H1 (cell line): Measurements from ENCODE around the gene CROCC2. TPM values are rescaled to one million over a fixed set of nuclear protein-coding genes. Genes with fewer than 3 reads are reported as not detected.

Experiments used
- ASH2L ChIP-seq: fragments of 200-600, 300-600 bp; sonication (generic); IDR thresholded peaks from one replicate; pipeline ENCODE4 v1.7.1; 2017; ENCODE audit warnings: low read length
- ATF3 ChIP-seq: IDR thresholded peaks from 2 replicates; pipeline ENCODE4 v1.6.1; 2011; ENCODE audit warnings: low read depth, mild to moderate bottlenecking, low read length; ENCODE audit not compliant: insufficient read depth
- BACH1 ChIP-seq: IDR thresholded peaks from 2 replicates; pipeline ENCODE4 v1.6.1; 2012; ENCODE audit warnings: low read length, improper control_type of control experiment
- CBX8 ChIP-seq: fragments of 300-800, 300-1000 bp; sonication (generic); IDR thresholded peaks from 2 replicates; pipeline ENCODE4 v1.7.1; 2016; ENCODE audit warnings: low read depth, low read length, borderline replicate concordance
- CEBPB ChIP-seq: IDR thresholded peaks from 2 replicates; pipeline ENCODE4 v1.6.1; 2012; ENCODE audit warnings: low read depth, low read length
- CREB1 ChIP-seq: IDR thresholded peaks from 2 replicates; pipeline ENCODE4 v1.6.1; 2012; ENCODE audit warnings: inconsistent platforms
- CTCF ChIP-seq, 3 experiments: IDR thresholded peaks; 1 replicate in 2 of 3; 2 replicates in 1 of 3; pipeline versions ENCODE4 v1.5.1 to v1.6.1; 2011; ENCODE audit warnings: low read length in 3 of 3, mild to moderate bottlenecking in 3 of 3, inconsistent platforms in 2 of 3, low read depth in 1 of 3, moderate library complexity in 1 of 3; ENCODE audit not compliant: insufficient read depth in 1 of 3; ENCODE audit errors: control extremely low read depth in 1 of 3
- EZH2 ChIP-seq: fragments of 200-600 bp; sonication (generic); IDR thresholded peaks from 2 replicates; pipeline ENCODE4 v1.7.1; 2012; ENCODE audit warnings: low read depth, mild to moderate bottlenecking, moderate library complexity, low read length, inconsistent platforms; ENCODE audit not compliant: severe bottlenecking
- KDM4A ChIP-seq: IDR thresholded peaks from one replicate; pipeline ENCODE4 v1.7.1; 2012; ENCODE audit warnings: low read depth, mild to moderate bottlenecking, moderate library complexity, low read length, inconsistent platforms; ENCODE audit not compliant: severe bottlenecking
- PHF8 ChIP-seq: fragments of 200-600 bp; sonication (generic); conservative IDR thresholded peaks from 2 replicates; pipeline ENCODE4 v1.7.1; 2012; ENCODE audit warnings: low read depth, mild to moderate bottlenecking, inconsistent platforms, low read length, moderate library complexity
- POLR2A ChIP-seq, 2 experiments: IDR thresholded peaks; 1 replicate in 1 of 2; 2 replicates in 1 of 2; pipeline ENCODE4 v1.6.1; 2011; ENCODE audit warnings: low read depth in 2 of 2, low read length in 2 of 2, mild to moderate bottlenecking in 2 of 2; ENCODE audit errors: control extremely low read depth in 1 of 2
- RBBP5 ChIP-seq: IDR thresholded peaks from 2 replicates; pipeline ENCODE4 v1.7.1; 2012; ENCODE audit warnings: low read depth, mild to moderate bottlenecking, inconsistent platforms, low read length, moderate library complexity, borderline replicate concordance
- RFX5 ChIP-seq: IDR thresholded peaks from 2 replicates; pipeline ENCODE4 v1.6.1; 2011; ENCODE audit warnings: low read depth, low read length, improper control_type of control experiment, borderline replicate concordance
- SIN3A ChIP-seq, 2 experiments: IDR thresholded peaks in 1 of 2; conservative IDR thresholded peaks in 1 of 2; 2 replicates each; pipeline ENCODE4 v1.6.1; 2011 to 2012; ENCODE audit warnings: low read length in 2 of 2, improper control_type of control experiment in 1 of 2, low read depth in 1 of 2, mild to moderate bottlenecking in 1 of 2
- SIRT6 ChIP-seq: IDR thresholded peaks from one replicate; pipeline ENCODE4 v1.7.1; 2012; ENCODE audit warnings: low read length, inconsistent platforms
- TEAD4 ChIP-seq: IDR thresholded peaks from 2 replicates; pipeline ENCODE4 v1.6.1; 2012; ENCODE audit warnings: low read depth, low read length, inconsistent platforms, mixed read lengths
- USF2 ChIP-seq: IDR thresholded peaks from 2 replicates; pipeline ENCODE4 v1.6.1; 2011; ENCODE audit warnings: low read length, improper control_type of control experiment
- YY1 ChIP-seq: IDR thresholded peaks from 2 replicates; pipeline ENCODE4 v1.6.1; 2011; ENCODE audit warnings: low read depth, mild to moderate bottlenecking, low read length
- polyA plus RNA-seq, 7 experiments: library from polyadenylated mRNA; depleted of rRNA in 3 of 7; stranded (reverse) in 5 of 7; unstranded in 2 of 7; fragments of >200 nt in 5 of 7; fragments of 200-250 nt in 2 of 7; gene quantifications; 1 replicate in 5 of 7; 2 replicates in 1 of 7; 4 replicates in 1 of 7; pipeline versions ENCODE4 v1.2.1 to v1.2.3, GENCODE V29; 2011 to 2013; ENCODE audit warnings: missing spikeins in 2 of 7, mixed read lengths in 2 of 7
- total RNA-seq: library from RNA; stranded (reverse); fragmentation: NEBNext Ultra II Directional; extraction: Animal tissue kit (Norgen Biotek cat#: 25700); gene quantifications from 2 replicates; pipeline ENCODE4 v1.2.1, GENCODE V29; 2021
- TF ChIP-seq, protein P1 (sequence below): IDR thresholded peaks from 2 replicates; pipeline ENCODE4 v1.6.1; 2012; ENCODE audit warnings: inconsistent platforms

CROCC2 gene
- total and polyA plus RNA-seq, 2 of the 8 experiments (the other 6 are each of a cell fraction or from before 2014, with no cell fraction given): not detected

- TF ChIP-seq TEAD4 (no peak), CEBPB (no peak), BACH1 (no peak), CBX8 (no peak), ASH2L (peak; percentile 52), PHF8 (no peak; the same call in 1 of the 2 replicates), ATF3 (no peak), RFX5 (no peak), CTCF (IDR thresholded peaks at IDR 0.05; ENCODE audit: control extremely low read depth in 1 of 3, insufficient read depth in 1 of 3, low read depth in 1 of 3, low read length in 3 of 3) (no peak; a peak in 1 of 4 replicates), SIN3A (conservative IDR thresholded peaks at IDR 0.05 in 1 of 2, IDR thresholded peaks at IDR 0.05 in 1 of 2; ENCODE audit: low read depth in 1 of 2, low read length in 2 of 2) (no peak), SIRT6 (no peak), USF2 (no peak), KDM4A (peak; percentile 89), EZH2 (no peak), RBBP5 (no peak), CREB1 (peak; percentile 72), POLR2A (IDR thresholded peaks at IDR 0.05; ENCODE audit: control extremely low read depth in 1 of 2, low read depth in 2 of 2, low read length in 2 of 2) (0 out of 3 replicates have a peak, but pooled peaks of 1 of the 2 experiments have one; percentile 44), YY1 (no peak)
- TF ChIP-seq, protein P1, sequence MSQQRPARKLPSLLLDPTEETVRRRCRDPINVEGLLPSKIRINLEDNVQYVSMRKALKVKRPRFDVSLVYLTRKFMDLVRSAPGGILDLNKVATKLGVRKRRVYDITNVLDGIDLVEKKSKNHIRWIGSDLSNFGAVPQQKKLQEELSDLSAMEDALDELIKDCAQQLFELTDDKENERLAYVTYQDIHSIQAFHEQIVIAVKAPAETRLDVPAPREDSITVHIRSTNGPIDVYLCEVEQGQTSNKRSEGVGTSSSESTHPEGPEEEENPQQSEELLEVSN: 0 out of 2 replicates have a peak, but pooled peaks have one; percentile 16
Measured at GRCh38 chr2:240997856-240998705, 91.9 kb downstream of the CROCC2 start, which contains the start of gene SNED1 (continued).
